Stimulated activated CD8-positive, alpha-beta memory T cell treated with anti-CD3 and anti-CD28 coated beads, Interleukin-7, amount 100 ng/mL, for 48 hours (primary cell): ENCODE data around the gene GALNT4.
A peak's percentile ranks its signal among the peaks of the same experiment; 100 is the strongest.

ENCODE experiments used
- DNase-seq, 2 donors: peaks; one replicate each; pipeline ENCODE4 v3.0.0-alpha.2; 2020; ENCODE audit warnings: low read depth in 1 of 2; ENCODE audit errors: extremely low read depth in 1 of 2

The GALNT4 gene

GRCh38 chr12:89494411-89495231 is 30.0 kb downstream of the GALNT4 start:
- DNase-seq = peak in 1 of 2 donors; percentile 47

- no peak for DNase-seq
Measured at GRCh38 chr12:89493670-89494302, 30.8 kb downstream of the GALNT4 start.

DNA sequence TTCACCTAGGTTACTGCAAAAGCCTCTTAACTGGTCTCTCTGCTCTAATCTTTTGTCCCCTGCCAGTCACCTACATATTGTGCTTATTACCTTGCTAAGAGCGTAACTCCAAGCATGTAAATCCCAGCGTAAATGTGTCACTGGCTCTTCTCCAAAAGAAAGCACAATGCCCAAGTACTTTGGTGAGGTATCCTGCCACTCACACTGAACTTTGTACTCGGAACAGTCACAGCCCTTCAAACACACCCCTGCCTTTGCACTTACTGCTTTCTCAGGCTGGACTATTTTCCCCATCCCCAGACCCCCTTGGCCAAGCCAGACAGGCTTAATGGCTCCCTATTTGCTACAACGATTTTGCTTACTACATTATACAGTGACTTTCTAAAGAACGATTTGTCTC is 31.7 kb downstream of the GALNT4 start:
- DNase-seq = no peak

DNA sequence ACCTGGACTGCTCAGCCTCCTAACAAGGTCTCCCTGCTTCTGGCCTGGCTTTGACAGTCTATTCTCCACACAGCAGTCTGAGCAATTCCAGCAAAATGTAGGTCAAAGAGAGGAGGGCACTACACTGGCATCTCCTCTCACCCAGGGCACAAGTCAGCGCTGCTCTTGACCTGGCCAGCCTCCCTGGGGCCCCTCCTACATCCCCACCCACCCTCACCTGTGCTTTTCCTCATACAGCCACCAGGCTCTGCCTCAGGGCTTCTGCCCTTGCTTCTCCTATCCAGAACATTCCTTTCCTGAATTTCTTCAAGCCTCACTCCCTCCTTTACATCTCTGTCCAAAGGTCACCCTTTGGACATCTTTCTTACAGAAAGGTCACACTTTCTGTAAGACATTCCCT is 33.7 kb downstream of the GALNT4 start:
- DNase-seq = no peak

- no peak for DNase-seq
Measured at GRCh38 chr12:89486264-89486663, 38.3 kb downstream of the GALNT4 start.

DNA sequence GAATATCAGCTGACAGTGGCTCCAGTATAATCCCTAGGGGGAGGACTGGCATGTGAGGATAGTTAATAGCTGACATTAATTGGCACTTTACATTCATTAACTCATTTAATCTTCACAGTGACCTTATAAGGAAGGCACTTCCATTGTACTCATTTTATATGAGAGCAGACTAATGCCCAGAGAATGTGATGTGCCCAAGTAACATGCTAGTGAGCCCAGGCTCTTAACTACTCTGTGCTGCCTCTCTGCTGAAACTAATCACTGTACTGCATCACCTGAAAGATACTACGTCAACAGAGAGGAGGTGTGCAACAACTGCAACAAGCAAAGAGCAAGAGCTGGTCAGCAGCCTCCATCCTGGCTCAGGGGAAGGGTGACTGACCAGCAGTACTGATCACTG is 40.1 kb downstream of the GALNT4 start:
- DNase-seq = no peak

GRCh38 chr12:89481213-89481914 is 43.2 kb downstream of the GALNT4 start:
- DNase-seq = no peak

DNA sequence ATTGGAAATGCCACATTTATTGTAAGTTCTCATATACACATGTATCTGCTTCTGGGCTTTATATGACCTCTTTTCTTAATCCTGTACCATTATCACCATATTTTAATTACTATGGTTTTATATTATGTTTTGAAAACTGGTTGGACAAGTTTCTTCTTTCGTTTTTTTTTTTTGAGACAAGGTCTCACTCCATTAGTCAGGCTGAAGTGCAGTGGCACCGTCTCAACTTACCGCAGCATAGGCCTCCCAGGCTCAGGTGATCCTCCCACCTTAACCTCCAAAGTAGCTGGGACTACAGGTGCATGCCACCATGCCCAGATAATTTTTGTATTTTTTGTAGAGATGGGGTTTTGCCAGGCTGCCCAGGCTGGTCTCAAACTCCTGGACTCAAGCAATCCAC is 44.6 kb downstream of the GALNT4 start:
- no peak for DNase-seq

GRCh38 chr12:89477633-89478279 is 46.8 kb downstream of the GALNT4 start:
- DNase-seq = no peak

DNA sequence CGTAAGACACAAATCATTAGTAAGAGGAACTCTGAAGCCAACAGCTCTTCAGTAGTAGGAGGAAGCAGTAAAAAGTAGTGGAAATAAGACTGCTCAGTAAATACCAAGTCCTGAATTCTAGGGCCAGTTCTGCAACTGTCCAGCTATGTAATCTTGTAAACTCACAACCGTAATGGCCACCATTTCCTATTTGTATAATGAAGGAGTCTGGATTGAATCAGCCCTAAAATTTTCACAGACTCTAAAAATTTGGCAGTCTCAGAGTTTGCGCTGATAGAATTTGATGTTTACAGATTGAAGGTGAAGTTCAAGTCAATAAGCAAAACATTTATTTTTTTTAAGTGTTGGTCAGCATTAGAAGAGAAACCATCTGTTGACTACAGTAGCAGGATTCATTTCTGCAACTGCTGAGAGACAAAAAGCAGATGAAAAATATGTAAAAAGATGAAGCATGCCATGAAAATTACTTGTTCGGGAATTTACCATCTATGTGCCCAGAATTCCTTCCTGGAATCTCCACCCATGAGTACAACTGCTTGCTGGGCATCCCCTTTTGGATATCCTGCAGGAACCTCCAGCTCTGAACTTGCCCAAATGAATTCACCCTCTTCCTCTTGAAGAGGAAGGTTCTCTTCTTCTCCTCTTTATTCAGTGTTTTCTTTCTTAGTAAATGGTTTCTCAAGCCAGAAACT is 47.5 kb downstream of the GALNT4 start:
- no peak for DNase-seq

- no peak for DNase-seq
Measured at GRCh38 chr12:89476232-89476631, 48.4 kb downstream of the GALNT4 start.

DNA sequence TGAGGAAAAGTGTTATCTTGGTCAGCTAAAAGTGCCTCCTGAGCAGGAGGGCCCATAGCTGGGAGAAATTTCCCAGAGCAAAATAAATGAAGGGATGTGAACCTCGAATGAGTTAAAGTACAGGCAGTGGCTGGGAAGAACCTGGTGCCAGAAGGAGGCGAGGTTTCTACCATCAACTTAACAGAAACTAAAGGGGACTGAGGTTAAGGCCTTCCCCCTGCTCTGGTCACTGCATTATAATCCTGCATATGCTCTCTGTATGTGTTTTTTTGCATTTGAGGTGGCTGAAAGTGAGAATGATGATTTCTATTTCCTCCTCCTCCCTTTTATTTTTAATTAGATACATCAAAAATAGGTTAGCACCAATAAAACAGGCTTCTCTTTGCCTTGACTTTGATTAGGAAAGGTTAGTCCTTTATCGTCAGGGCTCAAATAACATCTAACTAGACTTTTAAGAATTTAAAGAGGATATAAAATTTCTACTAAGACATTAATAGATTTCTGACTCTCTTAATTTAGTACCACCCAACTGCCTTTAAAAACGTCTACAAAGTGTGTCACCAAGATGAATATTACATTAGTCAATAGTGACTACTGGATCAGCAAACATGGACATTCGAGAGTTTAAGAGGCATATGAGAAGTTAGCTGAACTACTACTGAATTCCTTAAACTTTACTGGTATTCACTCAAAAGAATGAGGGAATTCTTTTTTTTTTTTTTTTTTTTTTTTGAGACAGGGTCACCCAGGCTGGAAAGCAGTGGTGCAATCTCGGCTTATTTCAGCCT is 49.2 kb downstream of the GALNT4 start:
- no peak for DNase-seq

GRCh38 chr12:89474615-89475014 is 50.0 kb downstream of the GALNT4 start:
- no peak for DNase-seq
